ENCODE data around the gene ERGIC3. TPM values are rescaled to one million over a fixed set of nuclear protein-coding genes. Genes with fewer than 3 reads are reported as not detected.
"Not testable (repeated sequence)": the region's sequence is repeated elsewhere in the genome, so short reads cannot be mapped to it uniquely, and the experiment has no call there.

The ERGIC3 gene
- total RNA-seq, 1 experiment from 2014 or later, result 392 TPM

DNA sequence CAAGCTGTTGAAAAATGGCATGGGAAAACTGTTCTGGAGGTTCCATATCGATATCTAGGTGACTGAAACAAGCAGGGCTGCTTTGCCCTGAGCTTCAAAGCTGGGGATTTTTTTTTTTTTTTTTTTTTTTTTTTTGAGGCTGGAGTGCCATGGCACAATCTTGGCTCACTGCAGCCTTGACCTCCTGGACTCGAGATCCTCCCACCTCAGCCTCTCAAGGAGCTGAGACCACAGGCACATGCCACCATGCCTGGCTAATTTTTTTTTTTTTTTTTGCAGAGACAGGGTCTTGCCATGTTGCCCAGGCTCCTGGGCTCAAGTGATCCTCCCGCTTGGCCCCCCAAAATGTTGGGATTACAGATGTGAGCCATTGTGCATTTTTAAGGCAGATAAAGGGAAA is 11.0 kb downstream of the ERGIC3 start:
- no TSS peak for BruUV-seq (replicated peaks)

GRCh38 chr20:35555461-35555860 is 13.6 kb downstream of the ERGIC3 start:
- peaks cover 48% of the 10 kb centered on the region for H3K36me3 Mint-ChIP-seq (ENCODE audit: insufficient read depth, unreplicated experiment)
- H3K4me3 Mint-ChIP-seq (ENCODE audit: low read depth, unreplicated experiment); H3K27me3 Mint-ChIP-seq (ENCODE audit: unreplicated experiment); H3K4me1 Mint-ChIP-seq (ENCODE audit: low read depth, unreplicated experiment); BruUV-seq (replicated peaks); H3K27ac Mint-ChIP-seq (ENCODE audit: unreplicated experiment); H3K9me3 Mint-ChIP-seq (ENCODE audit: low read depth, unreplicated experiment); intact Hi-C loops (cut with micrococcal nuclease; ENCODE audit: unreplicated experiment); DNase-seq: not testable (repeated sequence)
- CTCF ChIA-PET, result interaction anchor here (0.6 kb wide), 1 partner anchor 16 kb away, joined by 3 read pairs; no protein-coding TSS in a partner anchor

More for the DNA sequence above, 11.0 kb downstream of the ERGIC3 start:
- Mint-ChIP-seq H3K9me3 (ENCODE audit: low read depth, unreplicated experiment) (no peaks in the 10 kb centered on the region), H3K4me3 (ENCODE audit: low read depth, unreplicated experiment) (no peak overlapping the region), H3K27ac (ENCODE audit: unreplicated experiment) (no peak overlapping the region), H3K36me3 (ENCODE audit: insufficient read depth, unreplicated experiment) (peaks cover 34% of the 10 kb centered on the region), H3K27me3 (ENCODE audit: unreplicated experiment) (no peaks in the 10 kb centered on the region), H3K4me1 (ENCODE audit: low read depth, unreplicated experiment) (no peaks in the 10 kb centered on the region)
- no peak for TF ChIP-seq CTCF (IDR thresholded peaks at IDR 0.05; ENCODE audit: unreplicated experiment)
- CTCF ChIA-PET, result interaction anchor here (0.6 to 0.9 kb wide), 5 partner anchors 24 to 443 kb away, joined by 3 to 4 read pairs (median 3); no protein-coding TSS in a partner anchor
- intact Hi-C loops (cut with micrococcal nuclease; ENCODE audit: unreplicated experiment), result no loop called here
- no peak for DNase-seq

GRCh38 chr20:35555951-35556645 is 14.2 kb downstream of the ERGIC3 start:
- Mint-ChIP-seq H3K9me3 (ENCODE audit: low read depth, unreplicated experiment) (no peaks in the 10 kb centered on the region), H3K4me3 (ENCODE audit: low read depth, unreplicated experiment) (no peak overlapping the region), H3K27me3 (ENCODE audit: unreplicated experiment) (no peaks in the 10 kb centered on the region), H3K4me1 (ENCODE audit: low read depth, unreplicated experiment) (no peaks in the 10 kb centered on the region), H3K27ac (ENCODE audit: unreplicated experiment) (no peak overlapping the region), H3K36me3 (ENCODE audit: insufficient read depth, unreplicated experiment) (peaks cover 50% of the 10 kb centered on the region)
- intact Hi-C loops (cut with micrococcal nuclease; ENCODE audit: unreplicated experiment), result no loop called here
- CTCF ChIA-PET, result interaction anchor here (0.6 kb wide), 1 partner anchor 16 kb away, joined by 3 read pairs; no protein-coding TSS in a partner anchor
- TF ChIP-seq CTCF (IDR thresholded peaks at IDR 0.05; ENCODE audit: unreplicated experiment), result no peak
- BruUV-seq (replicated peaks), result no TSS peak
- DNase-seq, result no peak

DNA sequence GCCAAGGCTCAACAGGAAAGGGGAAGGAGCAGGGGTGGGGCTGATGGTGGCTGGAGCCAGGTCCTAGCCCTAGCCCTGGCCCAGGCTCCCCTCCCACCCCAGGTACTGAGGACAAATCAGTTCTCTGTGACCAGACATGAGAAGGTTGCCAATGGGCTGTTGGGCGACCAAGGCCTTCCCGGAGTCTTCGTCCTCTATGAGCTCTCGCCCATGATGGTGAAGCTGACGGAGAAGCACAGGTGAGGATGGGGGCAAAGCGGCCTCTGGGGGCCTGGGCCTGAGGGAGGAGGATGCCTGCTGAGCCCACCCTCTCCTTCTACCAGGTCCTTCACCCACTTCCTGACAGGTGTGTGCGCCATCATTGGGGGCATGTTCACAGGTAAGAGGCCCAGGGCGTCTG is 15.0 kb downstream of the ERGIC3 start:
- Mint-ChIP-seq H3K9me3 (ENCODE audit: low read depth, unreplicated experiment) (no peaks in the 10 kb centered on the region), H3K27me3 (ENCODE audit: unreplicated experiment) (no peaks in the 10 kb centered on the region), H3K4me1 (ENCODE audit: low read depth, unreplicated experiment) (no peaks in the 10 kb centered on the region), H3K27ac (ENCODE audit: unreplicated experiment) (no peak overlapping the region), H3K36me3 (ENCODE audit: insufficient read depth, unreplicated experiment) (peaks cover 55% of the 10 kb centered on the region), H3K4me3 (ENCODE audit: low read depth, unreplicated experiment) (no peak overlapping the region)
- no peak for TF ChIP-seq CTCF (IDR thresholded peaks at IDR 0.05; ENCODE audit: unreplicated experiment)
- BruUV-seq (replicated peaks), result no TSS peak
- CTCF ChIA-PET, result no interaction called here
- intact Hi-C loops (cut with micrococcal nuclease; ENCODE audit: unreplicated experiment), result no loop called here
- no peak for DNase-seq

- Mint-ChIP-seq H3K27ac (ENCODE audit: unreplicated experiment) (peak overlapping the region; percentile 8), H3K9me3 (ENCODE audit: low read depth, unreplicated experiment) (no peaks in the 10 kb centered on the region), H3K4me1 (ENCODE audit: low read depth, unreplicated experiment) (no peaks in the 10 kb centered on the region), H3K4me3 (ENCODE audit: low read depth, unreplicated experiment) (no peak overlapping the region), H3K36me3 (ENCODE audit: insufficient read depth, unreplicated experiment) (peaks cover 55% of the 10 kb centered on the region), H3K27me3 (ENCODE audit: unreplicated experiment) (no peaks in the 10 kb centered on the region)
- BruUV-seq (replicated peaks), result no TSS peak
- no peak for DNase-seq
- TF ChIP-seq CTCF (IDR thresholded peaks at IDR 0.05; ENCODE audit: unreplicated experiment), result no peak
- CTCF ChIA-PET, result interaction anchor here (0.6 kb wide), 1 partner anchor 462 kb away, joined by 5 read pairs; no protein-coding TSS in a partner anchor
- intact Hi-C loops (cut with micrococcal nuclease; ENCODE audit: unreplicated experiment), result no loop called here
Observed at GRCh38 chr20:35558451-35558850, 16.6 kb downstream of the ERGIC3 start.

Data from Calu3 (cell line).